Sigmoid colon (tissue), 7 donors: ENCODE measurements around the gene NDFIP1. TPM values are rescaled to one million over a fixed set of nuclear protein-coding genes. Genes with fewer than 3 reads are reported as not detected.

Experiments used
- DNase-seq: peaks from one replicate; pipeline ENCODE4 v3.0.0-alpha.2; 2019
- H3K27ac ChIP-seq, 4 donors: fragments of 200-600 bp; sonication (generic); one replicate each; pipeline ENCODE4 v1.5.1; 2016 to 2019; ENCODE audit warnings: mild to moderate bottlenecking in 1 of 4
- H3K27me3 ChIP-seq, 3 donors: fragments of 200-600 bp; sonication (generic); one replicate each; pipeline ENCODE4 v1.5.1; 2019; ENCODE audit warnings: mild to moderate bottlenecking in 1 of 3
- H3K36me3 ChIP-seq, 4 donors: fragments of 200-600 bp; sonication (generic); one replicate each; pipeline ENCODE4 v1.5.1; 2016 to 2019
- H3K4me1 ChIP-seq, 4 donors: fragments of 200-600 bp; sonication (generic); one replicate each; pipeline ENCODE4 v1.5.1; 2017 to 2019
- H3K4me3 ChIP-seq, 4 donors: fragments of 200-600 bp; sonication (generic); one replicate each; pipeline ENCODE4 v1.5.1; 2017 to 2019; ENCODE audit warnings: mild to moderate bottlenecking in 2 of 4, moderate library complexity in 1 of 4
- H3K9me3 ChIP-seq, 4 donors: fragments of 200-600 bp in 3 of 4; sonication (generic) in 3 of 4; one replicate each; pipeline versions ENCODE4 v1.5.1 to v1.6.1; 2013 to 2019
- CTCF ChIP-seq, 4 experiments: fragments of 450-650 bp in 3 of 4; fragments of 200-600 bp in 1 of 4; IDR thresholded peaks; one replicate each; pipeline ENCODE4 v1.5.1; 2016 to 2019; ENCODE audit warnings: antibody characterized with exemption in 4 of 4, mild to moderate bottlenecking in 3 of 4, moderate library complexity in 2 of 4
- EP300 ChIP-seq, 4 donors: sonication (generic); formaldehyde crosslinking; IDR thresholded peaks; one replicate each; pipeline ENCODE4 v1.6.1; 2017; ENCODE audit warnings: antibody characterized with exemption in 4 of 4
- POLR2A ChIP-seq, 2 donors: fragments of 450-650 bp; IDR thresholded peaks; one replicate each; pipeline ENCODE4 v1.6.1; 2016; ENCODE audit warnings: antibody characterized with exemption in 2 of 2, mild to moderate bottlenecking in 2 of 2, moderate library complexity in 2 of 2
- POLR2AphosphoS5 ChIP-seq, 4 donors: sonication (generic); formaldehyde crosslinking; IDR thresholded peaks; one replicate each; pipeline ENCODE4 v1.6.1; 2017; ENCODE audit warnings: antibody characterized with exemption in 4 of 4
- WGBS, 2 donors: extraction: QIAGEN DNeasy Blood & Tissue Kit; methylation state at CpG; one replicate each; pipeline ENCODE4 v1.1.7; 2013; 5-methylcytosine and 5-hydroxymethylcytosine counted together
- intact Hi-C: fragments of 100-400 bp; cut with DNase I; formaldehyde crosslinking; loops from one replicate; pipeline ENCODE4 v1.15.1; 2023
- polyA plus RNA-seq, 3 donors: library from polyadenylated mRNA; stranded (reverse); fragments of 200-250 nt; gene quantifications; one replicate each; pipeline ENCODE4 v1.2.3, GENCODE V29; 2013
- total RNA-seq, 4 donors: library from RNA; depleted of rRNA; stranded (reverse); fragments of >200 nt; gene quantifications; one replicate each; pipeline ENCODE4 v1.1.0, GENCODE V29; 2016
- donor health status: healthy with polysubstance abuse.
- donor health status: Bipolar disorder and iron deficiency.
- donor health status: healthy.

Gene NDFIP1
- total and polyA plus RNA-seq, 7 donors: 20.3 to 88.5 (median 47.8) TPM

GRCh38 chr5:142080248-142080647, 28.3 kb upstream of the NDFIP1 start:
- Histone ChIP-seq H3K27ac (no peak overlapping the region), H3K27me3 (no peaks in the 10 kb centered on the region), H3K4me3 (no peak overlapping the region), H3K9me3 (no peaks in the 10 kb centered on the region), H3K4me1 (no peaks in the 10 kb centered on the region), H3K36me3 (no peaks in the 10 kb centered on the region)
- DNase-seq: no peak
- TF ChIP-seq POLR2A (IDR thresholded peaks at IDR 0.05) (no peak), CTCF (IDR thresholded peaks at IDR 0.05) (no peak)
- intact Hi-C loops: no loop called here
- 88% methylated on average over 7 of the region's 7 CpGs for WGBS, 2 donors

- Histone ChIP-seq H3K4me1 (no peaks in the 10 kb centered on the region), H3K36me3 (no peaks in the 10 kb centered on the region), H3K4me3 (no peak overlapping the region), H3K27me3 (no peaks in the 10 kb centered on the region), H3K9me3 (no peaks in the 10 kb centered on the region), H3K27ac (no peak overlapping the region)
- intact Hi-C loops: no loop called here
- TF ChIP-seq EP300 (IDR thresholded peaks at IDR 0.05) (no peak), POLR2AphosphoS5 (IDR thresholded peaks at IDR 0.05) (no peak), POLR2A (IDR thresholded peaks at IDR 0.05) (no peak), CTCF (IDR thresholded peaks at IDR 0.05) (no peak)
- DNase-seq: no peak
These were observed 26.3 kb upstream of the NDFIP1 start for GRCh38 chr5:142082182-142082781.

GRCh38 chr5:142086229-142086628, 22.4 kb upstream of the NDFIP1 start:
- no peak overlapping the region for H3K4me3 ChIP-seq
- no peaks in the 10 kb centered on the region for H3K27me3 ChIP-seq
- intact Hi-C loops: no loop called here
- no peaks in the 10 kb centered on the region for H3K36me3 ChIP-seq
- H3K9me3 ChIP-seq: no peaks in the 10 kb centered on the region
- no peak overlapping the region for H3K27ac ChIP-seq
- TF ChIP-seq POLR2AphosphoS5 (IDR thresholded peaks at IDR 0.05) (no peak), EP300 (IDR thresholded peaks at IDR 0.05) (no peak), CTCF (IDR thresholded peaks at IDR 0.05) (no peak), POLR2A (IDR thresholded peaks at IDR 0.05) (no peak)
- no peaks in the 10 kb centered on the region for H3K4me1 ChIP-seq
- no peak for DNase-seq

DNA sequence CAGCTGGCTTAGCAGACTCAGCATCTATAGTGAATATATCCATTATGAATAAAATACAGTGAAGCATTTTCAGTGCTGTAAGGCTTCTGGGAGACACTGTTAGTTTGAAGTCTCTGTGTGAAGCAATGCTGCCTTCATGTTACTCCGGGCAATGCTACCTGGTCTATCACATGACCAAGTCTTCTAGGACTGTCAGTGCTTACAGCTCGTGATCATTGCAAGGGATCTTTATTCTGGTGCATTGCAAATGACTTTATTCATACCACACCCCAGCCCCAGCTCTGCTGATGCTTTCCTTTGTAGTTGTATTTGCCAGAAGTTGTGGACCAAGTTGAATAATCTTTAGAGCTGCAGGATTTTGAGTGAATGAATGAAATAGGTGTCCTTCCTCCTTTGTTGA, 21.9 kb upstream of the NDFIP1 start:
- Histone ChIP-seq H3K4me1 (no peaks in the 10 kb centered on the region), H3K4me3 (no peak overlapping the region), H3K36me3 (no peaks in the 10 kb centered on the region), H3K27ac (no peak overlapping the region), H3K27me3 (no peaks in the 10 kb centered on the region), H3K9me3 (no peaks in the 10 kb centered on the region)
- TF ChIP-seq CTCF (IDR thresholded peaks at IDR 0.05) (no peak), POLR2A (IDR thresholded peaks at IDR 0.05) (no peak), EP300 (IDR thresholded peaks at IDR 0.05) (no peak), POLR2AphosphoS5 (IDR thresholded peaks at IDR 0.05) (no peak)
- WGBS, 2 donors: 62 to 64% methylated on average over 2 of the region's 2 CpGs
- intact Hi-C loops: no loop called here
- DNase-seq: no peak
